ENCODE results near the gene WDR91.

DNA sequence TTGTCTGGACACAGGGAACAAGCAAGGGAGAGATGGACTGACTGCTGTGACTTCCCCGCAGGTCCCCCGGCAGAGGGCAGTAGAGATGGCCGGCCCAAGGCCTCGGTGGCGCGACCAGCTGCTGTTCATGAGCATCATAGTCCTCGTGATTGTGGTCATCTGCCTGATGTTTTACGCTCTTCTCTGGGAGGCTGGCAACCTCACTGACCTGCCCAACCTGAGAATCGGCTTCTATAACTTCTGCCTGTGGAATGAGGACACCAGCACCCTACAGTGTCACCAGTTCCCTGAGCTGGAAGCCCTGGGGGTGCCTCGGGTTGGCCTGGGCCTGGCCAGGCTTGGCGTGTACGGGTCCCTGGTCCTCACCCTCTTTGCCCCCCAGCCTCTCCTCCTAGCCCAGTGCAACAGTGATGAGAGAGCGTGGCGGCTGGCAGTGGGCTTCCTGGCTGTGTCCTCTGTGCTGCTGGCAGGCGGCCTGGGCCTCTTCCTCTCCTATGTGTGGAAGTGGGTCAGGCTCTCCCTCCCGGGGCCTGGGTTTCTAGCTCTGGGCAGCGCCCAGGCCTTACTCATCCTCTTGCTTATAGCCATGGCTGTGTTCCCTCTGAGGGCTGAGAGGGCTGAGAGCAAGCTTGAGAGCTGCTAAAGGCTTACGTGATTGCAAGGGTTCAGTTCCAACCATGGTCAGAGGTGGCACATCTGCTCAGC is 46.8 kb downstream of the WDR91 start:
- TF ChIP-seq YY1 (IDR thresholded peaks at IDR 0.05; ENCODE audit: insufficient read depth, insufficient read length) (no peak), SUZ12 (IDR thresholded peaks at IDR 0.05; ENCODE audit: extremely low read depth, insufficient read depth, insufficient read length) (no peak), ZNF274 (IDR thresholded peaks at IDR 0.05; ENCODE audit: low read depth, low read length) (no peak)

Measured in NT2/D1 (cell line).